Panc1 (cell line): ENCODE measurements around the gene FAT2. TPM values are rescaled to one million over a fixed set of nuclear protein-coding genes. Genes with fewer than 3 reads are reported as not detected.
"Not testable (repeated sequence)": the region's sequence is repeated elsewhere in the genome, so short reads cannot be mapped to it uniquely, and the experiment has no call there.

Experiments
- ATAC-seq: fragments of 200-7000 bp; cut with Tn5 transposase; 2 replicates; pipeline ENCODE4 v1.9.1; 2020; ENCODE audit warnings: mild to moderate bottlenecking, moderate library complexity
- BruUV-seq: library from RNA; stranded (reverse); fragments of 400-500 nt; replicated peaks from 2 replicates; lab custom pipeline; 2021; lab: Mats Ljungman, UMichigan
- CTCF ChIA-PET: fragments of 300-600 bp; sonication (Branson Sonifier 250); formaldehyde crosslinking; loops from one replicate; lab custom pipeline; 2022; ENCODE audit warnings: antibody characterized with exemption; lab: Charles Lee
- POLR2A ChIA-PET: fragments of 300-600 bp; sonication (Branson Sonifier 250); formaldehyde crosslinking; loops from one replicate; lab custom pipeline; 2022; ENCODE audit warnings: antibody characterized with exemption; lab: Charles Lee
- DNase-seq: peaks from one replicate; pipeline ENCODE4 v3.0.0-alpha.2; 2010; ENCODE audit warnings: low read depth, low spot score
- H3K27ac ChIP-seq: 2 replicates; pipeline ENCODE4 v1.5.1; 2011; ENCODE audit warnings: mild to moderate bottlenecking, low read length, inconsistent platforms
- H3K27me3 ChIP-seq: fragments of 200-500 bp; sonication (Bioruptor generic); 2 replicates; pipeline ENCODE4 v1.6.0; 2014; ENCODE audit warnings: low read length, inconsistent platforms; ENCODE audit not compliant: control insufficient read depth, insufficient read depth
- H3K36me3 ChIP-seq: fragments of 200-500 bp; sonication (Bioruptor generic); 2 replicates; pipeline ENCODE4 v1.5.1; 2014; ENCODE audit warnings: inconsistent platforms, mild to moderate bottlenecking, low read length, moderate library complexity; ENCODE audit not compliant: control insufficient read depth, insufficient read depth
- H3K4me1 ChIP-seq: 2 replicates; pipeline ENCODE4 v1.5.1; 2011; ENCODE audit warnings: inconsistent platforms, mild to moderate bottlenecking, low read length, moderate library complexity; ENCODE audit not compliant: control insufficient read depth, insufficient read depth
- H3K4me3 ChIP-seq, 2 experiments: 2 replicates each; pipeline ENCODE4 v1.5.1; 2011 to 2012; ENCODE audit warnings: low read depth in 2 of 2, low read length in 2 of 2, mild to moderate bottlenecking in 2 of 2, inconsistent platforms in 1 of 2, moderate library complexity in 1 of 2
- H3K9me3 ChIP-seq: fragments of 200-500 bp; sonication (Bioruptor generic); 2 replicates; pipeline ENCODE4 v1.5.1; 2014; ENCODE audit warnings: low read depth, mild to moderate bottlenecking, inconsistent platforms, low read length, moderate library complexity; ENCODE audit not compliant: control insufficient read depth, insufficient read depth
- POLR2AphosphoS5 ChIP-seq: IDR thresholded peaks from 2 replicates; pipeline ENCODE4 v1.6.1; 2012; ENCODE audit warnings: mild to moderate bottlenecking, low read depth, low read length, moderate library complexity
- SIN3A ChIP-seq: IDR thresholded peaks from 2 replicates; pipeline ENCODE4 v1.6.1; 2012; ENCODE audit warnings: low read depth, mild to moderate bottlenecking, low read length, moderate library complexity, borderline replicate concordance; ENCODE audit not compliant: insufficient read depth
- TCF7L2 ChIP-seq: IDR thresholded peaks from 2 replicates; pipeline ENCODE4 v1.6.1; 2011; ENCODE audit warnings: mild to moderate bottlenecking, low read depth, low read length, inconsistent platforms
- in situ Hi-C: cut with HindIII; loops from 2 replicates; pipeline ENCODE4 v1.10.0; 2016; ENCODE audit warnings: low sequenced_read_pairs, low pct_unique_long_range_greater_than_20kb
- intact Hi-C: fragments of 100-400 bp; cut with micrococcal nuclease; formaldehyde crosslinking; loops from one replicate; pipeline ENCODE4 v1.10.0; 2022; ENCODE audit not compliant: unreplicated experiment
- total RNA-seq: library from RNA; stranded (reverse); gene quantifications from one replicate; pipeline ENCODE4 v1.2.1, GENCODE V29; 2021; ENCODE audit not compliant: unreplicated experiment
- TF ChIP-seq, protein P1 (sequence below), 2 experiments: IDR thresholded peaks; 2 replicates each; pipeline ENCODE4 v1.6.1; 2011 to 2012; ENCODE audit warnings: low read depth in 2 of 2, control low read depth in 1 of 2, low read length in 1 of 2, mild to moderate bottlenecking in 1 of 2, moderate library complexity in 1 of 2; ENCODE audit not compliant: insufficient read depth in 1 of 2
- TF ChIP-seq, protein P2 (sequence below): fragments of 450-650 bp; IDR thresholded peaks from 2 replicates; pipeline ENCODE4 v1.5.1; 2017; ENCODE audit warnings: mild to moderate bottlenecking

Gene FAT2
- total RNA-seq, 1 experiment from 2014 or later, result not detected

DNA sequence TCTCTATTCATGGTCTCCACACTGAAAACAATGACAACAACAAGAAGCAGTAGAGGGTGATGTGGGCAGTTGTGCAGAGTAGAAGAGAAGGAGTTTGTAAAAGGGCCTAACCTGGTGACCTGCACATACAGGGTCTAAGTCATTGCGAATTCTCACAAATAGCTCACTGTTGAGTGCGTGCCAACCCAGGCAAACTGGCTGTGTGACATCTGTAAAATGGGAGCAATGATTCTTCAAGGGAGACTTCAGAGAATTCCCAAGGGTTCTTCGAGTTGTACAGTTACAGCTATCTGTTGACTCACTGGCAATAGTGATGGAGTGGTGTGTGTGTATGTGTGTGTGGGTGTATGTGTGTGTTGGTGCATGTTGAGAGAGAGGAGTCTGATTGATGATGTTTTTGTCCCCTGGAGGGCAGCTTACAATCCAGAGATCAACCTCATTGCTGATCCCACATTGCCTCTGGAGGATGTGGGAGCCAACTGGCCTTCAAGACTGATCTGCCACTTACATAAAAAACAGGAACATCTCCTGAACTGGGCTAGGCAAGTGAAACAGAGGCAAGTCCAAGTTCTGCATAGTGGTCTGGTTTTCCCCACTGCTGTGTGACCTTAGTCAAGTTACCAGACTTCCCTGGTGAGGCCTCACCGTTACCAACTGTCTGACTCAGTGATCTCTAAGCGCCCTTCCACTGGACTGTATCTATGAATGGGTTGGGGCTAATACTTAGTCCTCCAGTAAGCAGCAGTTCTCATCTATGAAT, 3.2 kb downstream of the FAT2 start:
- TF ChIP-seq, protein P1, sequence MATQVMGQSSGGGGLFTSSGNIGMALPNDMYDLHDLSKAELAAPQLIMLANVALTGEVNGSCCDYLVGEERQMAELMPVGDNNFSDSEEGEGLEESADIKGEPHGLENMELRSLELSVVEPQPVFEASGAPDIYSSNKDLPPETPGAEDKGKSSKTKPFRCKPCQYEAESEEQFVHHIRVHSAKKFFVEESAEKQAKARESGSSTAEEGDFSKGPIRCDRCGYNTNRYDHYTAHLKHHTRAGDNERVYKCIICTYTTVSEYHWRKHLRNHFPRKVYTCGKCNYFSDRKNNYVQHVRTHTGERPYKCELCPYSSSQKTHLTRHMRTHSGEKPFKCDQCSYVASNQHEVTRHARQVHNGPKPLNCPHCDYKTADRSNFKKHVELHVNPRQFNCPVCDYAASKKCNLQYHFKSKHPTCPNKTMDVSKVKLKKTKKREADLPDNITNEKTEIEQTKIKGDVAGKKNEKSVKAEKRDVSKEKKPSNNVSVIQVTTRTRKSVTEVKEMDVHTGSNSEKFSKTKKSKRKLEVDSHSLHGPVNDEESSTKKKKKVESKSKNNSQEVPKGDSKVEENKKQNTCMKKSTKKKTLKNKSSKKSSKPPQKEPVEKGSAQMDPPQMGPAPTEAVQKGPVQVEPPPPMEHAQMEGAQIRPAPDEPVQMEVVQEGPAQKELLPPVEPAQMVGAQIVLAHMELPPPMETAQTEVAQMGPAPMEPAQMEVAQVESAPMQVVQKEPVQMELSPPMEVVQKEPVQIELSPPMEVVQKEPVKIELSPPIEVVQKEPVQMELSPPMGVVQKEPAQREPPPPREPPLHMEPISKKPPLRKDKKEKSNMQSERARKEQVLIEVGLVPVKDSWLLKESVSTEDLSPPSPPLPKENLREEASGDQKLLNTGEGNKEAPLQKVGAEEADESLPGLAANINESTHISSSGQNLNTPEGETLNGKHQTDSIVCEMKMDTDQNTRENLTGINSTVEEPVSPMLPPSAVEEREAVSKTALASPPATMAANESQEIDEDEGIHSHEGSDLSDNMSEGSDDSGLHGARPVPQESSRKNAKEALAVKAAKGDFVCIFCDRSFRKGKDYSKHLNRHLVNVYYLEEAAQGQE (IDR thresholded peaks at IDR 0.05; ENCODE audit: insufficient read depth in 1 of 2, low read depth in 2 of 2, low read length in 1 of 2), result no peak
- TF ChIP-seq, protein P2, sequence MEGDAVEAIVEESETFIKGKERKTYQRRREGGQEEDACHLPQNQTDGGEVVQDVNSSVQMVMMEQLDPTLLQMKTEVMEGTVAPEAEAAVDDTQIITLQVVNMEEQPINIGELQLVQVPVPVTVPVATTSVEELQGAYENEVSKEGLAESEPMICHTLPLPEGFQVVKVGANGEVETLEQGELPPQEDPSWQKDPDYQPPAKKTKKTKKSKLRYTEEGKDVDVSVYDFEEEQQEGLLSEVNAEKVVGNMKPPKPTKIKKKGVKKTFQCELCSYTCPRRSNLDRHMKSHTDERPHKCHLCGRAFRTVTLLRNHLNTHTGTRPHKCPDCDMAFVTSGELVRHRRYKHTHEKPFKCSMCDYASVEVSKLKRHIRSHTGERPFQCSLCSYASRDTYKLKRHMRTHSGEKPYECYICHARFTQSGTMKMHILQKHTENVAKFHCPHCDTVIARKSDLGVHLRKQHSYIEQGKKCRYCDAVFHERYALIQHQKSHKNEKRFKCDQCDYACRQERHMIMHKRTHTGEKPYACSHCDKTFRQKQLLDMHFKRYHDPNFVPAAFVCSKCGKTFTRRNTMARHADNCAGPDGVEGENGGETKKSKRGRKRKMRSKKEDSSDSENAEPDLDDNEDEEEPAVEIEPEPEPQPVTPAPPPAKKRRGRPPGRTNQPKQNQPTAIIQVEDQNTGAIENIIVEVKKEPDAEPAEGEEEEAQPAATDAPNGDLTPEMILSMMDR, result no peak
- no peak for TF ChIP-seq SIN3A
- TF ChIP-seq POLR2AphosphoS5, result no peak
- no peak overlapping the region for H3K27ac ChIP-seq
- no peaks in the 10 kb centered on the region for H3K36me3 ChIP-seq
- DNase-seq (no peak), ATAC-seq (no peak)
- no TSS peak for BruUV-seq
- H3K9me3 ChIP-seq, result no peaks in the 10 kb centered on the region
- POLR2A ChIA-PET, result no interaction called here
- CTCF ChIA-PET, result no interaction called here
- intact Hi-C loops (no loop called here), in situ Hi-C loops (no loop called here)
- H3K27me3 ChIP-seq, result no peaks in the 10 kb centered on the region
- H3K4me1 ChIP-seq, result no peaks in the 10 kb centered on the region
- no peak overlapping the region for H3K4me3 ChIP-seq

DNA sequence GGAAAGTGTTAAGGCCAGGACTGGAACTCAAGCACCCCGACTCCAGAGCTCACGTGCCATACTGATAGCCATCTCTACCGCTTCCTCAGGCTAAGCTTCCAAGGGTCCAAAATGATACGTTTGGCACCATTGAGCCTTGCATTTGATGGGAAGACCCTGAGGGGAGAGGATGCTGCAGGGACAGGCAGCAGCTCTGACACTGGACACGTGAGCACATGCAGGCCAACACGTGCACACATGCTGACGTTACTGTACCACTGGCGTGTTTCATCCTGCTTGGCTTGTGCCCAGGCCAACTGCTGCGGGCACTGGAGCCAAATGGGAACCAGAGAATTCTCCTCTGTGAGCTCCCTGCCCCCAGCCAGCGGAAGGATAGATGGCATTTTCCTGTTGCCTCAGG, 5.2 kb downstream of the FAT2 start:
- POLR2A ChIA-PET, result no interaction called here
- CTCF ChIA-PET, result no interaction called here
- no peak overlapping the region for H3K4me3 ChIP-seq
- DNase-seq (no peak), ATAC-seq (no peak)
- BruUV-seq, result no TSS peak
- no peaks in the 10 kb centered on the region for H3K4me1 ChIP-seq
- in situ Hi-C loops (no loop called here), intact Hi-C loops (no loop called here)
- no peaks in the 10 kb centered on the region for H3K36me3 ChIP-seq
- no peak overlapping the region for H3K27ac ChIP-seq
- TF ChIP-seq TCF7L2, result no peak
- TF ChIP-seq, protein P1 (IDR thresholded peaks at IDR 0.05; ENCODE audit: insufficient read depth in 1 of 2, low read depth in 2 of 2, low read length in 1 of 2), result no peak
- no peak for TF ChIP-seq SIN3A
- TF ChIP-seq, protein P2, result no peak
- H3K9me3 ChIP-seq, result no peaks in the 10 kb centered on the region
- H3K27me3 ChIP-seq, result no peaks in the 10 kb centered on the region

DNA sequence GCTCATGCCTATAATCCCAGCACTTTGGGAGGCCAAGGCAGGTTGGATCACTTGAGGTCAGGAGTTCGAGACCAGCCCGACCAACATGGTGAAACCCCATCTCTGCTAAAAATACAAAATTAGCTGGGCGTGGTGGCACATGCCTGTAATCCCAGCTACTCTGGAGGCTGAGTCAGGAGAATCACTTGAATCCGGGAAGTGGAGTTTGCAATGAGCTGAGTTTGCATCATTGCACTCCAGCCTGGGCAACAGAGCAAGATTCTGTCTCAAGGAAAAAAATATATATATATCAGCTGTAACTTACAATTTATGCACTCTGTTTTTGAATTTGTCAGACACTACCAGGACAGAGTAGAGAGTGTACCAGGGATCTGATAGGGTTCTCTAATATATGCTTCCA, 5.8 kb downstream of the FAT2 start:
- H3K9me3 ChIP-seq, CTCF ChIA-PET, POLR2A ChIA-PET, H3K36me3 ChIP-seq, H3K4me3 ChIP-seq, BruUV-seq, H3K27ac ChIP-seq, intact Hi-C loops, in situ Hi-C loops, DNase-seq, H3K4me1 ChIP-seq, ATAC-seq, H3K27me3 ChIP-seq: not testable (repeated sequence)
